ENCODE measurements around the gene HS3ST5. TPM values are rescaled to one million over a fixed set of nuclear protein-coding genes. Genes with fewer than 3 reads are reported as not detected.

The HS3ST5 gene
- total RNA-seq, 1 donor, result not detected

- Histone ChIP-seq H3K4me3 (ENCODE audit: insufficient read depth, low read length) (no peak overlapping the region), H3K36me3 (ENCODE audit: insufficient read depth, low read length) (no peaks in the 10 kb centered on the region), H4K20me1 (ENCODE audit: insufficient read depth, low read length) (no peaks in the 10 kb centered on the region), H3K27ac (ENCODE audit: low read depth, low read length) (no peak overlapping the region), H2AFZ (ENCODE audit: low read length) (no peak overlapping the region), H3K27me3 (ENCODE audit: insufficient read depth, low read length) (no peaks in the 10 kb centered on the region), H3K79me2 (ENCODE audit: insufficient read depth, low read length) (no peaks in the 10 kb centered on the region), H3K4me1 (ENCODE audit: insufficient read depth, low read length) (no peaks in the 10 kb centered on the region), H3K4me2 (ENCODE audit: insufficient read depth, low read length) (no peak overlapping the region), H3K9me3 (ENCODE audit: low read depth, low read length) (no peaks in the 10 kb centered on the region)
- TF ChIP-seq, protein P1, sequence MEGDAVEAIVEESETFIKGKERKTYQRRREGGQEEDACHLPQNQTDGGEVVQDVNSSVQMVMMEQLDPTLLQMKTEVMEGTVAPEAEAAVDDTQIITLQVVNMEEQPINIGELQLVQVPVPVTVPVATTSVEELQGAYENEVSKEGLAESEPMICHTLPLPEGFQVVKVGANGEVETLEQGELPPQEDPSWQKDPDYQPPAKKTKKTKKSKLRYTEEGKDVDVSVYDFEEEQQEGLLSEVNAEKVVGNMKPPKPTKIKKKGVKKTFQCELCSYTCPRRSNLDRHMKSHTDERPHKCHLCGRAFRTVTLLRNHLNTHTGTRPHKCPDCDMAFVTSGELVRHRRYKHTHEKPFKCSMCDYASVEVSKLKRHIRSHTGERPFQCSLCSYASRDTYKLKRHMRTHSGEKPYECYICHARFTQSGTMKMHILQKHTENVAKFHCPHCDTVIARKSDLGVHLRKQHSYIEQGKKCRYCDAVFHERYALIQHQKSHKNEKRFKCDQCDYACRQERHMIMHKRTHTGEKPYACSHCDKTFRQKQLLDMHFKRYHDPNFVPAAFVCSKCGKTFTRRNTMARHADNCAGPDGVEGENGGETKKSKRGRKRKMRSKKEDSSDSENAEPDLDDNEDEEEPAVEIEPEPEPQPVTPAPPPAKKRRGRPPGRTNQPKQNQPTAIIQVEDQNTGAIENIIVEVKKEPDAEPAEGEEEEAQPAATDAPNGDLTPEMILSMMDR (IDR thresholded peaks at IDR 0.05; ENCODE audit: extremely low read depth, low read depth, low read length), result no peak
- DNase-seq (ENCODE audit: insufficient read length, low spot score, missing footprints), result no peak
Observed at GRCh38 chr6:114195631-114196403, 147.0 kb downstream of the HS3ST5 start.

DNA sequence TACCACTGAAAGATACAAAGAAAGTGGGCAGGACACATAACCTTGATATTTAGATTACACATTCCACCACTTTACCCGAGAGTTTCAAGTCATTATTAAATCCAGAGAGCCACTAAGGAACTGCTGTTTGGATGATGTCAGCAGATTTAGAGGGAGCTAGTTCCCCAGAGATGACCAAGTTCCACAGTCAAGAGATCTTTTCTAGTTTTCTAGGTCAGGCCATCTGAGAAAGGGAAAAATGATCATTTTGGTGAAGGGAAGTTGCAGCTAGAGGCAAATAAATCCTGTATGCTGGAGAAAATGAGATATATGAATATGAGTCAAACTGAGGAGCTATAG, 147.8 kb downstream of the HS3ST5 start:
- TF ChIP-seq, protein P1 (IDR thresholded peaks at IDR 0.05; ENCODE audit: extremely low read depth, low read depth, low read length), result no peak
- no peak overlapping the region for H3K4me2 ChIP-seq (ENCODE audit: insufficient read depth, low read length)
- no peaks in the 10 kb centered on the region for H3K27me3 ChIP-seq (ENCODE audit: insufficient read depth, low read length)
- H2AFZ ChIP-seq (ENCODE audit: low read length), result no peak overlapping the region
- H3K4me3 ChIP-seq (ENCODE audit: insufficient read depth, low read length), result no peak overlapping the region
- H3K9me3 ChIP-seq (ENCODE audit: low read depth, low read length), result no peaks in the 10 kb centered on the region
- H3K27ac ChIP-seq (ENCODE audit: low read depth, low read length), result no peak overlapping the region
- no peaks in the 10 kb centered on the region for H3K36me3 ChIP-seq (ENCODE audit: insufficient read depth, low read length)
- no peak for DNase-seq (ENCODE audit: insufficient read length, low spot score, missing footprints)
- no peaks in the 10 kb centered on the region for H3K4me1 ChIP-seq (ENCODE audit: insufficient read depth, low read length)
- no peaks in the 10 kb centered on the region for H4K20me1 ChIP-seq (ENCODE audit: insufficient read depth, low read length)
- no peaks in the 10 kb centered on the region for H3K79me2 ChIP-seq (ENCODE audit: insufficient read depth, low read length)

DNA sequence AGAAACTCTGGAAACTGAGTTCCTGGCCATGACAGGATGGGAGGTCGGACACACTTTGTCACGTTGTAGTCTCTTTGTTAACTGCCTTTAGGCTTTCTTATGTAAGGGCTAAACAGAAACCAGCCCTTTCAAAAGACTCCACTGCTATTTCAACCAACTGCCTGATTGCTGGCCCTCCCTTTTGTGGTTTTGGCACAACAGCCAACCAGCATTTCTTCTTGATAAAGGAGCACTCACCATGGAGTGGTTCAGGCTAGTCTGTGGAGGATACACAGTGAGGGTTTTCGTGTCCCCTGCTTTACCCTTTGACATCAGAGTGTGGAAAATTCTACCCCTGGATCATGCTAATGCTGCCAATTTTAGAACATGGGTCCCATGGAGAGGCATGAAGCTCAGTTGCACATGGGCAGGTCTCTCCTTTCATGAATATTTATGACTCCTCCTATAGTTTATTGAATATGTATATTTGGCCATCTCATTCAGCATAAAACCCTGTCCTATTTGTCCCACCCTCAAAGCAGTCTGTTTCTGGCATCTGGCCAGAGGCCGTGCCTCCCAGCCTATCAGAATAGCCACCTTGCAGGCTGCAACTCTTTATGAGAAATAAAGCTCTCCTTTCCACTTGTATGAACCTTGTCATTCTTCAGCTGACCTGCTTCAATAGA, 148.3 kb downstream of the HS3ST5 start:
- Histone ChIP-seq H4K20me1 (ENCODE audit: insufficient read depth, low read length) (no peaks in the 10 kb centered on the region), H3K4me1 (ENCODE audit: insufficient read depth, low read length) (no peaks in the 10 kb centered on the region), H3K4me2 (ENCODE audit: insufficient read depth, low read length) (no peak overlapping the region), H3K9me3 (ENCODE audit: low read depth, low read length) (no peaks in the 10 kb centered on the region), H2AFZ (ENCODE audit: low read length) (no peak overlapping the region), H3K27ac (ENCODE audit: low read depth, low read length) (no peak overlapping the region), H3K4me3 (ENCODE audit: insufficient read depth, low read length) (no peak overlapping the region), H3K36me3 (ENCODE audit: insufficient read depth, low read length) (no peaks in the 10 kb centered on the region), H3K79me2 (ENCODE audit: insufficient read depth, low read length) (no peaks in the 10 kb centered on the region), H3K27me3 (ENCODE audit: insufficient read depth, low read length) (no peaks in the 10 kb centered on the region)
- DNase-seq (ENCODE audit: insufficient read length, low spot score, missing footprints), result no peak
- TF ChIP-seq, protein P1 (IDR thresholded peaks at IDR 0.05; ENCODE audit: extremely low read depth, low read depth, low read length), result no peak

- no peaks in the 10 kb centered on the region for H3K79me2 ChIP-seq (ENCODE audit: insufficient read depth, low read length)
- no peak overlapping the region for H3K27ac ChIP-seq (ENCODE audit: low read depth, low read length)
- no peak overlapping the region for H2AFZ ChIP-seq (ENCODE audit: low read length)
- H3K9me3 ChIP-seq (ENCODE audit: low read depth, low read length), result no peaks in the 10 kb centered on the region
- H4K20me1 ChIP-seq (ENCODE audit: insufficient read depth, low read length), result no peaks in the 10 kb centered on the region
- no peak overlapping the region for H3K4me3 ChIP-seq (ENCODE audit: insufficient read depth, low read length)
- DNase-seq (ENCODE audit: insufficient read length, low spot score, missing footprints), result no peak
- TF ChIP-seq, protein P1 (IDR thresholded peaks at IDR 0.05; ENCODE audit: extremely low read depth, low read depth, low read length), result no peak
- H3K27me3 ChIP-seq (ENCODE audit: insufficient read depth, low read length), result no peaks in the 10 kb centered on the region
- no peak overlapping the region for H3K4me2 ChIP-seq (ENCODE audit: insufficient read depth, low read length)
- H3K4me1 ChIP-seq (ENCODE audit: insufficient read depth, low read length), result no peaks in the 10 kb centered on the region
- no peaks in the 10 kb centered on the region for H3K36me3 ChIP-seq (ENCODE audit: insufficient read depth, low read length)
Observed at GRCh38 chr6:114187563-114187962, 155.3 kb downstream of the HS3ST5 start.
